Effector CD4-positive, alpha-beta T cell (primary cell): ENCODE measurements around the gene SNAI1.
"Not testable (repeated sequence)": the region's sequence is repeated elsewhere in the genome, so short reads cannot be mapped to it uniquely, and the experiment has no call there.

ENCODE experiments used
- DNase-seq: peaks from one replicate; pipeline ENCODE4 v3.0.0-alpha.2; 2020

Gene SNAI1

GRCh38 chr20:49987015-49987867 is 4.5 kb downstream of the SNAI1 start:
- DNase-seq: no peak

- DNase-seq: no peak
These were observed 5.3 kb downstream of the SNAI1 start for GRCh38 chr20:49987868-49988690.

- DNase-seq: no peak
These were observed 6.7 kb downstream of the SNAI1 start for GRCh38 chr20:49989234-49990065.

- DNase-seq: no peak
These were observed 7.5 kb downstream of the SNAI1 start for GRCh38 chr20:49990271-49990720.

- DNase-seq: no peak
These were observed 10.5 kb downstream of the SNAI1 start for GRCh38 chr20:49993301-49993751.

GRCh38 chr20:49995586-49995985 is 12.8 kb downstream of the SNAI1 start:
- DNase-seq: no peak

- not testable (repeated sequence) for DNase-seq
These were observed 15.9 kb downstream of the SNAI1 start for GRCh38 chr20:49998478-49999188.

- DNase-seq: no peak
These were observed 16.5 kb downstream of the SNAI1 start for GRCh38 chr20:49999329-49999728.

GRCh38 chr20:50000548-50001222 is 17.9 kb downstream of the SNAI1 start:
- DNase-seq: not testable (repeated sequence)

- DNase-seq: no peak
These were observed 19.1 kb downstream of the SNAI1 start for GRCh38 chr20:50001784-50002311.

- no peak for DNase-seq
These were observed 20.5 kb downstream of the SNAI1 start for GRCh38 chr20:50003253-50003656.

- no peak for DNase-seq
These were observed 21.4 kb downstream of the SNAI1 start for GRCh38 chr20:50004229-50004628.

- DNase-seq: no peak
These were observed 22.7 kb downstream of the SNAI1 start for GRCh38 chr20:50005471-50005981.

GRCh38 chr20:50007369-50007768 is 24.6 kb downstream of the SNAI1 start:
- DNase-seq: no peak

GRCh38 chr20:50008007-50008406 is 25.2 kb downstream of the SNAI1 start:
- no peak for DNase-seq

- no peak for DNase-seq
These were observed 27.0 kb downstream of the SNAI1 start for GRCh38 chr20:50009521-50010454.

- not testable (repeated sequence) for DNase-seq
These were observed 28.8 kb downstream of the SNAI1 start for GRCh38 chr20:50011597-50011996.

GRCh38 chr20:50012282-50013263 is 29.8 kb downstream of the SNAI1 start:
- no peak for DNase-seq
